Measurements from ENCODE around the gene EML4. TPM values are rescaled to one million over a fixed set of nuclear protein-coding genes. Genes with fewer than 3 reads are reported as not detected.

The EML4 gene
- total and polyA plus RNA-seq, 2 of the 13 experiments (the other 11 are each of a cell fraction or from before 2014, with no cell fraction given) = 243 to 476 TPM

DNA sequence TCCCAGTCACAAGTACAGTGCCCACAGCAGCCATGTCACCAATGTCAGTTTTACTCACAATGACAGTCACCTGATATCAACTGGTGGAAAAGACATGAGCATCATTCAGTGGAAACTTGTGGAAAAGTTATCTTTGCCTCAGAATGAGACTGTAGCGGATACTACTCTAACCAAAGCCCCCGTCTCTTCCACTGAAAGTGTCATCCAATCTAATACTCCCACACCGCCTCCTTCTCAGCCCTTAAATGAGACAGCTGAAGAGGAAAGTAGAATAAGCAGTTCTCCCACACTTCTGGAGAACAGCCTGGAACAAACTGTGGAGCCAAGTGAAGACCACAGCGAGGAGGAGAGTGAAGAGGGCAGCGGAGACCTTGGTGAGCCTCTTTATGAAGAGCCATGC, 160.6 kb downstream of the EML4 start (continued):
- no peak for TF ChIP-seq ZNF17 (CRISPR knock-in tag; IDR thresholded peaks at IDR 0.05)
- TF ChIP-seq POLR2G (IDR thresholded peaks at IDR 0.05; ENCODE audit: low read depth, low read length) = peak; percentile 30; the same call in 1 of the 2 replicates
- no peak for TF ChIP-seq CBX2 (IDR thresholded peaks at IDR 0.05; ENCODE audit: low read depth, low read length)
- no peak for TF ChIP-seq CBX2 (CRISPR knock-in tag; IDR thresholded peaks at IDR 0.05; ENCODE audit: low read depth)
- TF ChIP-seq JUND (CRISPR knock-in tag; IDR thresholded peaks at IDR 0.05) = no peak
- TF ChIP-seq NR2F2 (IDR thresholded peaks at IDR 0.05; ENCODE audit: borderline replicate concordance, low read depth) = no peak
- TF ChIP-seq POLR2AphosphoS2 (IDR thresholded peaks at IDR 0.05; ENCODE audit: low read depth, low read length) = peak; percentile 70; the same call in 1 of the 2 replicates
- no peak for TF ChIP-seq ZFP82 (CRISPR knock-in tag; IDR thresholded peaks at IDR 0.05; ENCODE audit: borderline replicate concordance)
- peak in 1 of 2 experiments; percentile 32; a peak in 2 of 4 replicates for TF ChIP-seq POLR2A (IDR thresholded peaks at IDR 0.05; ENCODE audit: insufficient read depth in 1 of 2, low read depth in 2 of 2, low read length in 2 of 2)
- TF ChIP-seq HCFC1 (IDR thresholded peaks at IDR 0.05; ENCODE audit: low read depth, low read length) = no peak
- 0 out of 2 replicates have a peak, but pooled peaks have one; percentile 62 for TF ChIP-seq ZC3H13 (CRISPR knock-in tag; IDR thresholded peaks at IDR 0.05)
- no peak for TF ChIP-seq HOXA3 (CRISPR knock-in tag; IDR thresholded peaks at IDR 0.05)
- TF ChIP-seq, protein P1, sequence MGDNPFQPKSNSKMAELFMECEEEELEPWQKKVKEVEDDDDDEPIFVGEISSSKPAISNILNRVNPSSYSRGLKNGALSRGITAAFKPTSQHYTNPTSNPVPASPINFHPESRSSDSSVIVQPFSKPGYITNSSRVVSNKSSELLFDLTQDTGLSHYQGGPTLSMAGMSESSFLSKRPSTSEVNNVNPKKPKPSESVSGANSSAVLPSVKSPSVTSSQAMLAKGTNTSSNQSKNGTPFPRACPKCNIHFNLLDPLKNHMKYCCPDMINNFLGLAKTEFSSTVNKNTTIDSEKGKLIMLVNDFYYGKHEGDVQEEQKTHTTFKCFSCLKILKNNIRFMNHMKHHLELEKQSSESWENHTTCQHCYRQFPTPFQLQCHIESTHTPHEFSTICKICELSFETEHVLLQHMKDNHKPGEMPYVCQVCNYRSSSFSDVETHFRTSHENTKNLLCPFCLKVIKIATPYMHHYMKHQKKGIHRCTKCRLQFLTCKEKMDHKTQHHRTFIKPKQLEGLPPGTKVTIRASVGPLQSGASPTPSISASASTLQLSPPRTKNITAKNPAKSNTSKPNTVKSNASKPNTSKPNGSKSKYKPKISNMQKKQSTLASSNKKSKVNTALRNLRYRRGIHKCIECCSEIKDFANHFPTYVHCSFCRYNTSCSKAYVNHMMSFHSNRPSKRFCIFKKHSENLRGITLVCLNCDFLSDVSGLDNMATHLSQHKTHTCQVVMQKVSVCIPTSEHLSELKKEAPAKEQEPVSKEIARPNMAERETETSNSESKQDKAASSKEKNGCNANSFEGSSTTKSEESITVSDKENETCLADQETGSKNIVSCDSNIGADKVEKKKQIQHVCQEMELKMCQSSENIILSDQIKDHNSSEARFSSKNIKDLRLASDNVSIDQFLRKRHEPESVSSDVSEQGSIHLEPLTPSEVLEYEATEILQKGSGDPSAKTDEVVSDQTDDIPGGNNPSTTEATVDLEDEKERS (CRISPR knock-in tag; IDR thresholded peaks at IDR 0.05) = no peak
- no peak for TF ChIP-seq ZFP90 (CRISPR knock-in tag; IDR thresholded peaks at IDR 0.05; ENCODE audit: borderline replicate concordance)

All from HepG2 (cell line).